HepG2 (cell line): Measurements from ENCODE around the gene CYP2W1. TPM values are rescaled to one million over a fixed set of nuclear protein-coding genes. Genes with fewer than 3 reads are reported as not detected.

ENCODE experiments used
- ATF7-NPFF ChIP-seq: sonication (generic); formaldehyde crosslinking; IDR thresholded peaks from 2 replicates; pipeline ENCODE4 v1.8.1; 2023; ENCODE audit warnings: mild to moderate bottlenecking, low read depth, missing genetic modification reagents, moderate library complexity
- BCL3 ChIP-seq: sonication (generic); formaldehyde crosslinking; IDR thresholded peaks from 2 replicates; pipeline ENCODE4 v1.5.1; 2020; ENCODE audit warnings: mild to moderate bottlenecking, missing genetic modification reagents, moderate library complexity
- BORCS8-MEF2B ChIP-seq: sonication (generic); formaldehyde crosslinking; IDR thresholded peaks from 2 replicates; pipeline ENCODE4 v1.8.0; 2022; ENCODE audit warnings: mild to moderate bottlenecking, missing genetic modification reagents
- CTCF ChIP-seq: sonication (generic); formaldehyde crosslinking; IDR thresholded peaks from 2 replicates; pipeline ENCODE4 v1.5.0; 2020; ENCODE audit warnings: mild to moderate bottlenecking, missing genetic modification reagents, moderate library complexity
- E2F1 ChIP-seq: sonication (generic); formaldehyde crosslinking; IDR thresholded peaks from 2 replicates; pipeline ENCODE4 v1.5.0; 2020; ENCODE audit warnings: missing genetic modification reagents
- HOXA3 ChIP-seq: sonication (generic); formaldehyde crosslinking; IDR thresholded peaks from 2 replicates; pipeline ENCODE4 v1.5.0; 2020; ENCODE audit warnings: missing genetic modification reagents
- SAP130 ChIP-seq: IDR thresholded peaks from 2 replicates; pipeline ENCODE4 v1.6.1; 2016; ENCODE audit warnings: low read depth
- ZBTB38 ChIP-seq: sonication (generic); formaldehyde crosslinking; IDR thresholded peaks from 2 replicates; pipeline ENCODE4 v1.5.1; 2020; ENCODE audit warnings: mild to moderate bottlenecking, missing genetic modification reagents
- ZBTB7A ChIP-seq: sonication (generic); formaldehyde crosslinking; IDR thresholded peaks from 2 replicates; pipeline ENCODE4 v1.8.0; 2022; ENCODE audit warnings: mild to moderate bottlenecking, missing genetic modification reagents
- ZHX1 ChIP-seq: sonication (generic); formaldehyde crosslinking; IDR thresholded peaks from 2 replicates; pipeline ENCODE4 v1.8.1; 2022; ENCODE audit warnings: low read depth, mild to moderate bottlenecking, missing genetic modification reagents
- ZNF232 ChIP-seq: sonication (generic); formaldehyde crosslinking; IDR thresholded peaks from 2 replicates; pipeline ENCODE4 v1.4.0; 2020; ENCODE audit warnings: missing genetic modification reagents, borderline replicate concordance
- ZNF329 ChIP-seq: sonication (generic); formaldehyde crosslinking; IDR thresholded peaks from 2 replicates; pipeline ENCODE4 v1.9.0; 2021; ENCODE audit warnings: low read depth, mild to moderate bottlenecking, missing genetic modification reagents
- ZNF33B ChIP-seq: sonication (generic); formaldehyde crosslinking; IDR thresholded peaks from 2 replicates; pipeline ENCODE4 v1.5.1; 2020; ENCODE audit warnings: mild to moderate bottlenecking, missing genetic modification reagents
- ZNF776 ChIP-seq: sonication (generic); formaldehyde crosslinking; IDR thresholded peaks from 2 replicates; pipeline ENCODE4 v1.4.0; 2020; ENCODE audit warnings: mild to moderate bottlenecking, missing genetic modification reagents
- polyA plus RNA-seq, 8 experiments: library from polyadenylated mRNA; depleted of rRNA in 3 of 8; stranded (reverse) in 7 of 8; unstranded in 1 of 8; fragments of >200 nt; fragmentation: Illumina TruSeq in 4 of 8; extraction: Trizol in 4 of 8; gene quantifications; 2 replicates each; pipeline versions ENCODE4 v1.2.1 to v1.2.3, GENCODE V29; 2011 to 2016; ENCODE audit warnings: low read depth in 4 of 8, missing spikeins in 1 of 8, mixed read lengths in 1 of 8; ENCODE audit not compliant: insufficient read depth in 1 of 8
- total RNA-seq, 5 experiments: library from RNA; depleted of rRNA; stranded (reverse); fragments of >200 nt; fragmentation: Illumina TruSeq; extraction: Trizol; gene quantifications; 2 replicates each; pipeline ENCODE4 v1.2.3, GENCODE V29; 2016; ENCODE audit warnings: low read depth in 1 of 5

Gene CYP2W1
- total and polyA plus RNA-seq, 2 of the 13 experiments (the other 11 are each of a cell fraction or from before 2014, with no cell fraction given): 19.5 to 31.7 TPM

- peak; percentile 19; the same call in 1 of the 2 replicates for TF ChIP-seq BCL3 (CRISPR knock-in tag)
- TF ChIP-seq CTCF (CRISPR knock-in tag): 0 out of 2 replicates have a peak, but pooled peaks have one; percentile 5
- 0 out of 2 replicates have a peak, but pooled peaks have one; percentile 17 for TF ChIP-seq BORCS8-MEF2B (CRISPR knock-in tag)
- 0 out of 2 replicates have a peak, but pooled peaks have one; percentile 14 for TF ChIP-seq ZHX1 (CRISPR knock-in tag)
- no peak for TF ChIP-seq ATF7-NPFF
- TF ChIP-seq ZNF776: 0 out of 2 replicates have a peak, but pooled peaks have one; percentile 31
- TF ChIP-seq ZNF329 (CRISPR knock-in tag): 0 out of 2 replicates have a peak, but pooled peaks have one; percentile 41
- no peak for TF ChIP-seq ZNF232 (CRISPR knock-in tag)
- peak; percentile 36; the same call in 1 of the 2 replicates for TF ChIP-seq HOXA3 (CRISPR knock-in tag)
- peak; percentile 86; the same call in 1 of the 2 replicates for TF ChIP-seq ZBTB38 (CRISPR knock-in tag)
- TF ChIP-seq ZNF33B (CRISPR knock-in tag): peak; percentile 29; the same call in 1 of the 2 replicates
- TF ChIP-seq E2F1 (CRISPR knock-in tag): no peak
- 0 out of 2 replicates have a peak, but pooled peaks have one; percentile 8 for TF ChIP-seq ZBTB7A
- TF ChIP-seq SAP130: no peak; the same call in 1 of the 2 replicates
Observed at GRCh38 chr7:1027242-1028043, 44.5 kb downstream of the CYP2W1 start (continued).
